ENCODE data around the gene RHOG.

DNA sequence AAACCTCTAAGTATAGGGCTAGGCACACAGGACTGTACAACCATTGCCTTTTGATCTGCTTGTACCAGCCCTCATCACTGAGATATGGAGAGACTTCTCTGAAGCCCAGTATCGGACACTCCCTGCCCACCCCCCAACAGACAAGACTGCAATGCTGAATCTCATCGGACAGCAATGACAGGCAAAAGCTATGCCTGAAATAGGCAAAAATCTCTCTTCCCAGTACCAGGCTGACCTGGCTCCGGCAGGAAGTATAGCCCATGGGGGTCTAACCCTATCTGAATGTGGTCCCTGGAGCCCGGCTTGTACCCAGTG is 6.5 kb downstream of the RHOG start:
- TF ChIP-seq ATF3 (CRISPR knock-in tag; conservative IDR thresholded peaks at IDR 0.05), result no peak
- TF ChIP-seq, protein P1, sequence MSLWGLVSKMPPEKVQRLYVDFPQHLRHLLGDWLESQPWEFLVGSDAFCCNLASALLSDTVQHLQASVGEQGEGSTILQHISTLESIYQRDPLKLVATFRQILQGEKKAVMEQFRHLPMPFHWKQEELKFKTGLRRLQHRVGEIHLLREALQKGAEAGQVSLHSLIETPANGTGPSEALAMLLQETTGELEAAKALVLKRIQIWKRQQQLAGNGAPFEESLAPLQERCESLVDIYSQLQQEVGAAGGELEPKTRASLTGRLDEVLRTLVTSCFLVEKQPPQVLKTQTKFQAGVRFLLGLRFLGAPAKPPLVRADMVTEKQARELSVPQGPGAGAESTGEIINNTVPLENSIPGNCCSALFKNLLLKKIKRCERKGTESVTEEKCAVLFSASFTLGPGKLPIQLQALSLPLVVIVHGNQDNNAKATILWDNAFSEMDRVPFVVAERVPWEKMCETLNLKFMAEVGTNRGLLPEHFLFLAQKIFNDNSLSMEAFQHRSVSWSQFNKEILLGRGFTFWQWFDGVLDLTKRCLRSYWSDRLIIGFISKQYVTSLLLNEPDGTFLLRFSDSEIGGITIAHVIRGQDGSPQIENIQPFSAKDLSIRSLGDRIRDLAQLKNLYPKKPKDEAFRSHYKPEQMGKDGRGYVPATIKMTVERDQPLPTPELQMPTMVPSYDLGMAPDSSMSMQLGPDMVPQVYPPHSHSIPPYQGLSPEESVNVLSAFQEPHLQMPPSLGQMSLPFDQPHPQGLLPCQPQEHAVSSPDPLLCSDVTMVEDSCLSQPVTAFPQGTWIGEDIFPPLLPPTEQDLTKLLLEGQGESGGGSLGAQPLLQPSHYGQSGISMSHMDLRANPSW (CRISPR knock-in tag; conservative IDR thresholded peaks at IDR 0.05; ENCODE audit: low read depth), result no peak
- no peak for TF ChIP-seq SOX15 (CRISPR knock-in tag; IDR thresholded peaks at IDR 0.05)
- TF ChIP-seq CTCF (IDR thresholded peaks at IDR 0.05), result no peak
- no peak for TF ChIP-seq FOXJ3 (CRISPR knock-in tag; IDR thresholded peaks at IDR 0.05; ENCODE audit: borderline replicate concordance)
- TF ChIP-seq FOXK1 (CRISPR knock-in tag; IDR thresholded peaks at IDR 0.05), result no peak
- no peak for TF ChIP-seq JUN (CRISPR knock-in tag; IDR thresholded peaks at IDR 0.05)
- no peak for TF ChIP-seq NR3C1 (CRISPR knock-in tag; conservative IDR thresholded peaks at IDR 0.05; ENCODE audit: low read depth)
- no peak for TF ChIP-seq KAT7 (CRISPR knock-in tag; IDR thresholded peaks at IDR 0.05; ENCODE audit: borderline replicate concordance)
- no peak for TF ChIP-seq ARID4B (CRISPR knock-in tag; IDR thresholded peaks at IDR 0.05; ENCODE audit: borderline replicate concordance)
